ENCODE data around the gene COL13A1.

COL13A1 gene

GRCh38 chr10:69814251-69814650, 12.5 kb downstream of the COL13A1 start (continued):
- TF ChIP-seq POU6F1 (CRISPR knock-in tag; IDR thresholded peaks at IDR 0.05; ENCODE audit: borderline replicate concordance, low read depth): no peak
- no peak for TF ChIP-seq ZC3H10 (CRISPR knock-in tag; IDR thresholded peaks at IDR 0.05)
- TF ChIP-seq TSHZ2 (CRISPR knock-in tag; IDR thresholded peaks at IDR 0.05): no peak
- no peak for TF ChIP-seq ZFP30 (CRISPR knock-in tag; IDR thresholded peaks at IDR 0.05)

GRCh38 chr10:69815104-69815503, 13.4 kb downstream of the COL13A1 start:
- no peak for TF ChIP-seq ZNF70 (CRISPR knock-in tag; IDR thresholded peaks at IDR 0.05)
- no peak for TF ChIP-seq POU6F1 (CRISPR knock-in tag; IDR thresholded peaks at IDR 0.05; ENCODE audit: borderline replicate concordance, low read depth)
- TF ChIP-seq TOX (CRISPR knock-in tag; IDR thresholded peaks at IDR 0.05; ENCODE audit: borderline replicate concordance): no peak
- no peak for TF ChIP-seq PPARA (CRISPR knock-in tag; IDR thresholded peaks at IDR 0.05; ENCODE audit: borderline replicate concordance)
- TF ChIP-seq ZNF8 (CRISPR knock-in tag; IDR thresholded peaks at IDR 0.05): no peak
- no peak for TF ChIP-seq CSRNP3 (CRISPR knock-in tag; IDR thresholded peaks at IDR 0.05)
- no peak for TF ChIP-seq ISL1 (CRISPR knock-in tag; IDR thresholded peaks at IDR 0.05)
- no peak for TF ChIP-seq ARNTL (CRISPR knock-in tag; IDR thresholded peaks at IDR 0.05; ENCODE audit: borderline replicate concordance, low read depth)
- no peak for TF ChIP-seq ESRRG (CRISPR knock-in tag; IDR thresholded peaks at IDR 0.05)
- TF ChIP-seq OSR1 (CRISPR knock-in tag; IDR thresholded peaks at IDR 0.05): no peak
- no peak for TF ChIP-seq BACH2 (CRISPR knock-in tag; IDR thresholded peaks at IDR 0.05; ENCODE audit: borderline replicate concordance)
- TF ChIP-seq GLIS3 (CRISPR knock-in tag; IDR thresholded peaks at IDR 0.05): no peak
- TF ChIP-seq RARB (CRISPR knock-in tag; IDR thresholded peaks at IDR 0.05): no peak
- TF ChIP-seq ZFP30 (CRISPR knock-in tag; IDR thresholded peaks at IDR 0.05): no peak
- no peak for TF ChIP-seq ZC3H10 (CRISPR knock-in tag; IDR thresholded peaks at IDR 0.05)
- no peak for TF ChIP-seq CREB5 (CRISPR knock-in tag; IDR thresholded peaks at IDR 0.05; ENCODE audit: low read depth)
- no peak for TF ChIP-seq ZNF565 (CRISPR knock-in tag; conservative IDR thresholded peaks at IDR 0.05; ENCODE audit: low read depth)
- TF ChIP-seq TSHZ2 (CRISPR knock-in tag; IDR thresholded peaks at IDR 0.05): no peak
- no peak for TF ChIP-seq PATZ1 (CRISPR knock-in tag; IDR thresholded peaks at IDR 0.05; ENCODE audit: borderline replicate concordance)
- no peak for ATAC-seq

Measured in SK-N-SH treated with all-trans-retinoic acid at 6 μM for 48 hours (cell line).